Neural crest cell (in vitro differentiated cells): Measurements from ENCODE around the gene NUCKS1. TPM values are rescaled to one million over a fixed set of nuclear protein-coding genes. Genes with fewer than 3 reads are reported as not detected.

ENCODE experiments used
- DNase-seq: peaks from one replicate; pipeline ENCODE4 v3.0.0; 2021; ENCODE audit warnings: low read depth, mixed read lengths, low spot score
- H3K27ac Mint-ChIP-seq: one replicate; pipeline ENCODE4 v1.8.0; 2021; ENCODE audit warnings: mild to moderate bottlenecking, mixed read lengths; ENCODE audit not compliant: unreplicated experiment
- H3K27me3 Mint-ChIP-seq: 2 replicates; pipeline ENCODE4 v1.8.0; 2021; ENCODE audit warnings: low read depth, mild to moderate bottlenecking, mixed read lengths
- H3K36me3 Mint-ChIP-seq: 2 replicates; pipeline ENCODE4 v1.8.0; 2021; ENCODE audit warnings: low read depth, mild to moderate bottlenecking, mixed read lengths
- H3K4me1 Mint-ChIP-seq: 2 replicates; pipeline ENCODE4 v1.8.0; 2021; ENCODE audit warnings: mixed read lengths
- H3K4me3 Mint-ChIP-seq: one replicate; pipeline ENCODE4 v1.8.0; 2021; ENCODE audit warnings: mild to moderate bottlenecking, mixed read lengths
- H3K9me3 Mint-ChIP-seq: 2 replicates; pipeline ENCODE4 v1.8.0; 2021; ENCODE audit warnings: mixed read lengths
- CTCF ChIP-seq: fragments of 200-600 bp; sonication (generic); conservative IDR thresholded peaks from 2 replicates; pipeline ENCODE4 v1.5.0; 2021; ENCODE audit warnings: antibody characterized with exemption, mild to moderate bottlenecking
- total RNA-seq: library from RNA; stranded (reverse); gene quantifications from 2 replicates; pipeline ENCODE4 v1.2.1, GENCODE V29; 2021

Gene NUCKS1
- total RNA-seq, 1 donor from 2014 or later, result 440 TPM

DNA sequence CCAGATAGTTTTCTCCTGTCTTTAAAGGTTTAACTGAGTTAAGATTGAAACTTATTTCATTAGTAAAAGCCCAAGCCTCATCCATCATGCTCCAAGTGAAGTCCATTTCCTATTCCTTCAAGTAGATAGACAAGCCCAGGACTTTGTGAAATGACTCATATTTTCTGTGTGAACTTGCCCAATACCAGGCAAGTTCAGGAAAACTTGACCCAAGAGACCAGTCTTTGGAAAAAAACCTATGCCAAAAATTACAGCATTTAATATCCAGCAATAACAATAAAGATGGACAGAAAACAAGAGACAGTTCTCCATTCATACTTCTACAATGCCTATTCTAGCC is 25.7 kb upstream of the NUCKS1 start:
- no peak for DNase-seq
- Mint-ChIP-seq H3K36me3 (peaks cover under 1% of the 10 kb centered on the region), H3K27me3 (peaks cover 67% of the 10 kb centered on the region), H3K4me1 (peaks cover 14% of the 10 kb centered on the region), H3K9me3 (no peaks in the 10 kb centered on the region), H3K4me3 (peak overlapping the region; percentile 95), H3K27ac (no peak overlapping the region)
- no peak for TF ChIP-seq CTCF

GRCh38 chr1:205775015-205775716 is 25.2 kb upstream of the NUCKS1 start, which contains the start of gene RAB29:
RAB29 (minus strand) TSS chr1:205775482; CDS start chr1:205774956, 526 bp downstream.
- Mint-ChIP-seq H3K27me3 (peaks cover 68% of the 10 kb centered on the region), H3K27ac (no peak within 1 kb of the TSS), H3K9me3 (no peaks in the 10 kb centered on the region), H3K4me1 (peaks cover 14% of the 10 kb centered on the region), H3K4me3 (peak within 1 kb of the TSS; percentile 95), H3K36me3 (peaks cover 2% of the 10 kb centered on the region)
- DNase-seq, result peak; percentile 65
- TF ChIP-seq CTCF, result no peak

GRCh38 chr1:205774198-205775014 is 24.4 kb upstream of the NUCKS1 start:
- no peak overlapping the region for H3K27ac Mint-ChIP-seq
- peak overlapping the region; percentile 95 for H3K4me3 Mint-ChIP-seq
- DNase-seq, result no peak
- H3K27me3 Mint-ChIP-seq, result peaks cover 68% of the 10 kb centered on the region
- peaks cover 2% of the 10 kb centered on the region for H3K36me3 Mint-ChIP-seq
- H3K4me1 Mint-ChIP-seq, result peaks cover 14% of the 10 kb centered on the region
- TF ChIP-seq CTCF, result no peak
- H3K9me3 Mint-ChIP-seq, result no peaks in the 10 kb centered on the region

DNA sequence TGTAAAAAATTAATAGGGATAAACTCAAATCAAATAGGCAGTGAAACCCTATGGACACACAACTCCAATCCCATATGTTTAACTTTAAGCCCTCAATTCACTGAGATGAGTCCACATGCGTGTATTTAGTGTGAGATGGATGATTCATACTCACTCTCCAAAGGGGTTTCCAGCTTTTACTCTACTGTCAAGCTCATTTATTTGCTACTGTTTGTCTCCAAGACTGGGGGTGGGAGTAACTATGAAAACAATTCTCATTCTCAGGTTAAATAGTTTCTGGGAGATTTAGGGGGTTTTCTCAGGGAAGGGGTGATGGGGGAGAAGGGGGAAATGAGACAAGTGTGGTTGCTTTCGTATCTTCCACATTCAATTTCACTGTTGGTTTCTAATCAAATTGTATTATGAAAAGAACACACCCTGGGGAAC is 22.6 kb upstream of the NUCKS1 start:
- no peak for DNase-seq
- TF ChIP-seq CTCF, result no peak
- Mint-ChIP-seq H3K4me1 (peaks cover 14% of the 10 kb centered on the region), H3K27me3 (peaks cover 57% of the 10 kb centered on the region), H3K27ac (no peak overlapping the region), H3K9me3 (no peaks in the 10 kb centered on the region), H3K36me3 (peaks cover 2% of the 10 kb centered on the region), H3K4me3 (peak overlapping the region; percentile 44)

DNA sequence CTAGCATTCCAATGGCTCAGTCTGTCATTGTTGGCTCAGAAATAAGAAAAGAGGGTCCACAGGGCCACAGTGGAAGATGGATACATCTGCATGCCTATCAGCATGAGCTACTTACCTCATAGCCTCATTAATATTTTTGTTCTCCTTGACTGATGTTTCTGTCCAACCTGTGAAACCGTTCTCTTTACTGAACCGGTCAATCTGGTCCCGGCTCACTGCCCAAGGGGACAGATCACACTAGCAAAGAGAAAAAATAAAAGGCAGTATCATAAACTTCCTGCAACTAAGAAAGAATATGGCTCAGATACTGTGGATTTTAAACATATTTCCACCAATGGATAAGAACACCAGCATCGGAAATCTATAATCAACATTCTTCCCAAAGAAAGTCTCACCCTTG is 20.6 kb upstream of the NUCKS1 start:
- H3K27ac Mint-ChIP-seq, result no peak overlapping the region
- H3K4me1 Mint-ChIP-seq, result peaks cover 14% of the 10 kb centered on the region
- peaks cover 46% of the 10 kb centered on the region for H3K27me3 Mint-ChIP-seq
- no peak for DNase-seq
- no peak for TF ChIP-seq CTCF
- peaks cover 2% of the 10 kb centered on the region for H3K36me3 Mint-ChIP-seq
- peak overlapping the region; percentile 27 for H3K4me3 Mint-ChIP-seq
- no peaks in the 10 kb centered on the region for H3K9me3 Mint-ChIP-seq
